HFFc6 (cell line): ENCODE data around the gene C1orf146. TPM values are rescaled to one million over a fixed set of nuclear protein-coding genes. Genes with fewer than 3 reads are reported as not detected.
A peak's percentile ranks its signal among the peaks of the same experiment; 100 is the strongest.

Source experiments
- DNase-seq: peaks from one replicate; pipeline ENCODE4 v3.0.0-alpha.2; 2018
- H3K27ac Mint-ChIP-seq: 2 replicates; pipeline ENCODE4 v1.8.0; 2020; ENCODE audit warnings: mild to moderate bottlenecking, mixed read lengths
- H3K27me3 Mint-ChIP-seq: 2 replicates; pipeline ENCODE4 v1.8.0; 2021; ENCODE audit warnings: mild to moderate bottlenecking, moderate library complexity, mixed read lengths; ENCODE audit not compliant: insufficient read depth
- H3K36me3 Mint-ChIP-seq: 2 replicates; pipeline ENCODE4 v1.8.0; 2021; ENCODE audit warnings: low read depth, mixed read lengths
- H3K4me1 Mint-ChIP-seq: 2 replicates; pipeline ENCODE4 v1.8.0; 2020; ENCODE audit warnings: low read depth, mixed read lengths
- H3K4me3 Mint-ChIP-seq: 2 replicates; pipeline ENCODE4 v1.8.0; 2020; ENCODE audit warnings: mild to moderate bottlenecking, moderate library complexity, mixed read lengths
- H3K9me3 Mint-ChIP-seq: 2 replicates; pipeline ENCODE4 v1.8.0; 2020; ENCODE audit warnings: mild to moderate bottlenecking, mixed read lengths
- CTCF ChIP-seq: fragments of 200-600 bp; sonication (generic); IDR thresholded peaks from 2 replicates; pipeline ENCODE4 v1.5.0; 2021; ENCODE audit warnings: antibody characterized with exemption, mild to moderate bottlenecking
- long read RNA-seq: library from polyadenylated mRNA; unstranded; transcript quantifications from one replicate; pipeline ENCODE4 v2.0.0, GENCODE V29; 2019
- total RNA-seq, 6 experiments: library from RNA; stranded (reverse); fragmentation: NEBNext Ultra II Directional; extraction: Animal tissue kit (Norgen Biotek cat#: 25700); gene quantifications; 2 replicates in 1 of 6; 3 replicates in 5 of 6; pipeline ENCODE4 v1.2.3, GENCODE V29; 2021

The C1orf146 gene
- not detected for total RNA-seq
- long read RNA-seq = 0 reads

DNA sequence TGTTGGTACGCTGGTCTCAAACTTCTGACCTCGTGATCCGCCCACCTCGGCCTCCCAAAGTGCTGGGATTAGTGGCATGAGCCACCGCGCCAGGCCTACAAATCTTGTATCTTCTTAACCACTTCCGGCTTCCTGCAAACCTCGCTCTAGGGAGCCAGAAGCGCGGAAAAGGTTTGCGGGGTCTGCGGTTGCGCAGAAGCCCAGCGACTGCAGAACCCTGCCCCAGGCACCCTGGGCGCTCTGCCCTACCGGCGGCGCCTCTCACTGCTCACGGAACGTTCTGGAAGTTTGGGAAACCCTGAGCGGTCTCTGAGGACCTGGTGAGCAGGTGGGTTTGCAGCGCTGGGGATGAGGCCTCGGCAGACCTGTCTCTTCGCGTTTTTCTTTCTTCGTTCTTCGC is at the start of gene C1orf146:
Gene C1orf146, plus strand, starts transcription at position 195 of the 400 bp plus-strand sequence. CDS start 13,506 bp downstream, outside the sequence.
- H3K27ac Mint-ChIP-seq = no peak within 1 kb of the TSS
- H3K9me3 Mint-ChIP-seq = no peaks in the 10 kb centered on the region
- no peak for DNase-seq
- H3K36me3 Mint-ChIP-seq = no peaks in the 10 kb centered on the region
- TF ChIP-seq CTCF = no peak
- peaks cover 2% of the 10 kb centered on the region for H3K27me3 Mint-ChIP-seq
- no peak within 1 kb of the TSS for H3K4me3 Mint-ChIP-seq
- no peaks in the 10 kb centered on the region for H3K4me1 Mint-ChIP-seq

DNA sequence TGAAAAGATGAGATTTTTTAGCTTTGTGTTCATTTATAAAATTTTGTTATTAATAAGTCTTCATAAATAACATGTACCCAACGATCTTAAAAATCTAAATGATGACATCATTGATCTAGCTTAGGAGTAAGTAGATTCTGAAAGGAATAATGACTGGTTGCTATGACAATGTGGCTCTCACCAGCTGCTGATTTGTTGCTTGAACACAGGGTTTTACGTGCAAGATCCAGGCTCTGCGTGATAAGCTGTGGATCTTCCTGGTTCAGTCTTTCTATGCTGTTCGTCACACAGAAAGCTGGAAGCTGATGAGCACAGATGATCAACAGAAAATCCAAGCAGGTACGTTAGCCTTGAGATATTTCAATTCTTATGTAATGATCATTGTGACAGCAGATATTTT is 49.1 kb upstream of the C1orf146 start:
- Mint-ChIP-seq H3K27ac (no peak overlapping the region), H3K9me3 (no peaks in the 10 kb centered on the region), H3K4me3 (no peak overlapping the region), H3K4me1 (no peaks in the 10 kb centered on the region), H3K36me3 (no peaks in the 10 kb centered on the region), H3K27me3 (no peaks in the 10 kb centered on the region; the same call in 1 of the 2 replicates)
- no peak for DNase-seq
- no peak for TF ChIP-seq CTCF

GRCh38 chr1:92169214-92170005 is 48.3 kb upstream of the C1orf146 start:
- no peak for TF ChIP-seq CTCF
- Mint-ChIP-seq H3K27ac (no peak overlapping the region), H3K4me1 (no peaks in the 10 kb centered on the region), H3K27me3 (no peaks in the 10 kb centered on the region; the same call in 1 of the 2 replicates), H3K4me3 (no peak overlapping the region), H3K9me3 (no peaks in the 10 kb centered on the region), H3K36me3 (no peaks in the 10 kb centered on the region)
- DNase-seq = no peak

GRCh38 chr1:92184632-92185031 is 33.1 kb upstream of the C1orf146 start:
- no peak for TF ChIP-seq CTCF
- peak; percentile 69 for DNase-seq
- no peaks in the 10 kb centered on the region for H3K27me3 Mint-ChIP-seq
- H3K36me3 Mint-ChIP-seq = no peaks in the 10 kb centered on the region; the same call in 1 of the 2 replicates
- peak overlapping the region; percentile 35; the same call in 1 of the 2 replicates for H3K4me3 Mint-ChIP-seq
- H3K4me1 Mint-ChIP-seq = peaks cover 50% of the 10 kb centered on the region
- no peak overlapping the region; the same call in 1 of the 2 replicates for H3K27ac Mint-ChIP-seq
- H3K9me3 Mint-ChIP-seq = no peaks in the 10 kb centered on the region

DNA sequence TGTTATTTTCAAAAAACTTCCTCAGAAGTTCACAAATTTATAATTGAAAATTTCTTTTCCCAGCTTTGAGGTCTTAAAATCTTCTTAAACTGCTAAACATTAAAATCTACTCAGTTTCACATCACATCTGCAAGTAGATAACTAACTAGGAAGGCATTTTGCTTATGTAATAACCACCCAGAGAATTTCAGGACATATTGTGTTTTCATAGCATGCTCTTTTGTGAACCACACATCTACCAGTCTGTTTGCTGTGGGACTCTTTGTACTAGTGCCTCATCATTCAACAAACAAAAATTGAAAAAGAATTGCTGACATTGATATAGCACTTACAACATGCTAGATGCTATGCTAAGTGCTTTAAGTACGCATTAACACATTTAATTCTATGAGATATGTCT is 31.6 kb upstream of the C1orf146 start:
- no peaks in the 10 kb centered on the region for H3K27me3 Mint-ChIP-seq
- H3K36me3 Mint-ChIP-seq = no peaks in the 10 kb centered on the region; the same call in 1 of the 2 replicates
- no peak overlapping the region for H3K27ac Mint-ChIP-seq
- no peak for TF ChIP-seq CTCF
- peak; percentile 12 for DNase-seq
- no peak overlapping the region for H3K4me3 Mint-ChIP-seq
- no peaks in the 10 kb centered on the region for H3K9me3 Mint-ChIP-seq
- peaks cover 41% of the 10 kb centered on the region for H3K4me1 Mint-ChIP-seq
